ENCODE measurements around the gene BOLA2B. TPM values are rescaled to one million over a fixed set of nuclear protein-coding genes. Genes with fewer than 3 reads are reported as not detected.

Gene BOLA2B
- polyA plus RNA-seq, 1 donor from 2014 or later, result 487 TPM

- TF ChIP-seq RAD21 (conservative IDR thresholded peaks at IDR 0.05) (no peak), EZH2 (IDR thresholded peaks at IDR 0.05; ENCODE audit: borderline replicate concordance, insufficient read depth, low read length, poor library complexity, severe bottlenecking) (no peak)
- Histone ChIP-seq H4K20me1 (ENCODE audit: insufficient read depth) (no peaks in the 10 kb centered on the region), H3F3A (ENCODE audit: insufficient read depth, low read length, poor library complexity, severe bottlenecking) (no peaks in the 10 kb centered on the region), H3K4me2 (ENCODE audit: low read length) (no peak overlapping the region), H3K27ac (ENCODE audit: low read length) (no peak overlapping the region), H3K4me3 (ENCODE audit: low read length) (no peak overlapping the region), H3K9ac (ENCODE audit: low read length) (no peak overlapping the region), H3K9me3 (ENCODE audit: low read length) (no peaks in the 10 kb centered on the region), H3K79me2 (replicated peaks; ENCODE audit: insufficient read depth, low read length) (no peaks in the 10 kb centered on the region), H2AFZ (ENCODE audit: low read depth, low read length) (no peak overlapping the region), H3K36me3 (ENCODE audit: insufficient read depth, low read length) (no peaks in the 10 kb centered on the region), H3K27me3 (ENCODE audit: insufficient read depth, low read depth, low read length) (no peaks in the 10 kb centered on the region), H3K9me2 (ENCODE audit: insufficient read depth, low read length) (no peaks in the 10 kb centered on the region)
Observed at GRCh38 chr16:30163538-30163937, 29.9 kb downstream of the BOLA2B start.

GRCh38 chr16:30157214-30157613 is 36.3 kb downstream of the BOLA2B start:
- no peaks in the 10 kb centered on the region for H3F3A ChIP-seq (ENCODE audit: insufficient read depth, low read length, poor library complexity, severe bottlenecking)
- TF ChIP-seq EP300 (conservative IDR thresholded peaks at IDR 0.05; ENCODE audit: poor library complexity, severe bottlenecking) (no peak), SMC3 (conservative IDR thresholded peaks at IDR 0.05; ENCODE audit: poor library complexity) (no peak), POLR2AphosphoS5 (IDR thresholded peaks at IDR 0.05) (no peak), MXI1 (conservative IDR thresholded peaks at IDR 0.05; ENCODE audit: poor library complexity, severe bottlenecking) (no peak), RAD21 (conservative IDR thresholded peaks at IDR 0.05) (no peak), TAF1 (IDR thresholded peaks at IDR 0.05; ENCODE audit: low read depth) (no peak), REST (IDR thresholded peaks at IDR 0.05; ENCODE audit: borderline replicate concordance) (no peak), EZH2 (IDR thresholded peaks at IDR 0.05; ENCODE audit: borderline replicate concordance, insufficient read depth, low read length, poor library complexity, severe bottlenecking) (no peak), CTCF (IDR thresholded peaks at IDR 0.05; ENCODE audit: poor library complexity, severe bottlenecking) (no peak)
- H3K79me2 ChIP-seq (replicated peaks; ENCODE audit: insufficient read depth, low read length), result no peaks in the 10 kb centered on the region
- no peaks in the 10 kb centered on the region for H3K9me2 ChIP-seq (ENCODE audit: insufficient read depth, low read length)
- H3K9me3 ChIP-seq (ENCODE audit: low read length), result no peaks in the 10 kb centered on the region
- no peak overlapping the region for H3K9ac ChIP-seq (ENCODE audit: low read length)
- H3K4me2 ChIP-seq (ENCODE audit: low read length), result no peak overlapping the region
- H4K20me1 ChIP-seq (ENCODE audit: insufficient read depth), result no peaks in the 10 kb centered on the region
- no peak overlapping the region for H3K4me3 ChIP-seq (ENCODE audit: low read length)
- no peaks in the 10 kb centered on the region for H3K36me3 ChIP-seq (ENCODE audit: insufficient read depth, low read length)
- H2AFZ ChIP-seq (ENCODE audit: low read depth, low read length), result no peak overlapping the region
- H3K27ac ChIP-seq (ENCODE audit: low read length), result no peak overlapping the region
- no peaks in the 10 kb centered on the region for H3K27me3 ChIP-seq (ENCODE audit: insufficient read depth, low read depth, low read length)

GRCh38 chr16:30155188-30155587 is 38.3 kb downstream of the BOLA2B start:
- H3K9me2 ChIP-seq (ENCODE audit: insufficient read depth, low read length), result no peaks in the 10 kb centered on the region
- no peaks in the 10 kb centered on the region for H3K36me3 ChIP-seq (ENCODE audit: insufficient read depth, low read length)
- no peak overlapping the region for H2AFZ ChIP-seq (ENCODE audit: low read depth, low read length)
- no peak overlapping the region for H3K9ac ChIP-seq (ENCODE audit: low read length)
- H3K79me2 ChIP-seq (replicated peaks; ENCODE audit: insufficient read depth, low read length), result no peaks in the 10 kb centered on the region
- no peaks in the 10 kb centered on the region for H3K9me3 ChIP-seq (ENCODE audit: low read length)
- no peak overlapping the region for H3K4me3 ChIP-seq (ENCODE audit: low read length)
- no peak overlapping the region for H3K27ac ChIP-seq (ENCODE audit: low read length)
- no peaks in the 10 kb centered on the region for H3K27me3 ChIP-seq (ENCODE audit: insufficient read depth, low read depth, low read length)
- H4K20me1 ChIP-seq (ENCODE audit: insufficient read depth), result no peaks in the 10 kb centered on the region
- no peak overlapping the region for H3K4me2 ChIP-seq (ENCODE audit: low read length)
- H3F3A ChIP-seq (ENCODE audit: insufficient read depth, low read length, poor library complexity, severe bottlenecking), result no peaks in the 10 kb centered on the region
- TF ChIP-seq TAF1 (IDR thresholded peaks at IDR 0.05; ENCODE audit: low read depth) (no peak), EZH2 (IDR thresholded peaks at IDR 0.05; ENCODE audit: borderline replicate concordance, insufficient read depth, low read length, poor library complexity, severe bottlenecking) (no peak), RAD21 (conservative IDR thresholded peaks at IDR 0.05) (no peak), SMC3 (conservative IDR thresholded peaks at IDR 0.05; ENCODE audit: poor library complexity) (no peak)

Measured in neural cell (in vitro differentiated cells).